T-cell (primary cell): ENCODE measurements around the gene SMLR1. TPM values are rescaled to one million over a fixed set of nuclear protein-coding genes. Genes with fewer than 3 reads are reported as not detected.
A peak's percentile ranks its signal among the peaks of the same experiment; 100 is the strongest.

ENCODE experiments used
- ATAC-seq, 4 experiments: fragments of 200-7000 bp in 3 of 4; fragments of 150-1000 bp in 1 of 4; cut with Tn5 transposase; replicated peaks in 1 of 4; 1 replicate in 3 of 4; 2 replicates in 1 of 4; pipeline ENCODE4 v1.10.0; 2021; ENCODE audit warnings: moderate library complexity in 3 of 4, mild to moderate bottlenecking in 2 of 4, moderate number of reproducible peaks in 1 of 4
- CTCF ChIA-PET, 2 donors: fragments of 300-600 bp; sonication (Branson Sonifier 250); formaldehyde crosslinking; loops; one replicate each; lab custom pipeline; 2022; ENCODE audit warnings: antibody characterized with exemption in 2 of 2; lab: Charles Lee
- POLR2A ChIA-PET, 2 donors: fragments of 300-600 bp; sonication (Branson Sonifier 250); formaldehyde crosslinking; loops; one replicate each; lab custom pipeline; 2022; ENCODE audit warnings: antibody characterized with exemption in 2 of 2; lab: Charles Lee
- DNase-seq, 35 experiments: peaks; one replicate each; pipeline versions ENCODE4 v3.0.0 to v3.0.0-alpha.2; 2013 to 2023
- H3K27ac ChIP-seq: one replicate; pipeline ENCODE4 v1.5.1; 2013; ENCODE audit warnings: low read length
- H3K27me3 ChIP-seq, 2 experiments: replicated peaks in 1 of 2; 1 replicate in 1 of 2; 2 replicates in 1 of 2; pipeline versions ENCODE4 v1.6.1 to v1.7.0; 2013; ENCODE audit warnings: low read length in 1 of 2, mixed read lengths in 1 of 2; ENCODE audit not compliant: control insufficient read depth in 2 of 2, insufficient read depth in 2 of 2; ENCODE audit errors: extremely low read depth in 1 of 2
- H3K36me3 ChIP-seq, 2 donors: 1 replicate in 1 of 2; 2 replicates in 1 of 2; pipeline versions ENCODE4 v1.6.1 to v1.7.0; 2013; ENCODE audit warnings: low read length in 1 of 2; ENCODE audit not compliant: control insufficient read depth in 2 of 2, insufficient read depth in 1 of 2; ENCODE audit errors: extremely low read depth in 1 of 2
- H3K4me1 ChIP-seq, 2 experiments: 1 replicate in 1 of 2; 2 replicates in 1 of 2; pipeline versions ENCODE4 v1.6.1 to v1.7.0; 2013; ENCODE audit warnings: low read length in 2 of 2, mixed read lengths in 1 of 2; ENCODE audit not compliant: insufficient read depth in 2 of 2, control insufficient read depth in 1 of 2; ENCODE audit errors: extremely low read depth in 1 of 2
- H3K4me3 ChIP-seq, 2 donors: 1 replicate in 1 of 2; 2 replicates in 1 of 2; pipeline versions ENCODE4 v1.5.1 to v1.7.0; 2013; ENCODE audit warnings: mild to moderate bottlenecking in 2 of 2, low read length in 1 of 2, moderate library complexity in 1 of 2; ENCODE audit not compliant: control insufficient read depth in 1 of 2; ENCODE audit errors: extremely low read depth in 1 of 2
- H3K9me3 ChIP-seq: 2 replicates; pipeline ENCODE4 v1.7.0; 2013
- H3K27ac Mint-ChIP-seq, 2 donors: one replicate each; pipeline ENCODE4 v1.8.0; 2020 to 2021; ENCODE audit warnings: mild to moderate bottlenecking in 2 of 2, mixed read lengths in 2 of 2
- H3K27me3 Mint-ChIP-seq, 2 donors: one replicate each; pipeline ENCODE4 v1.8.0; 2021 to 2022; ENCODE audit warnings: mixed read lengths in 2 of 2
- H3K36me3 Mint-ChIP-seq: one replicate; pipeline ENCODE4 v1.8.0; 2021; ENCODE audit warnings: mixed read lengths
- H3K4me1 Mint-ChIP-seq, 3 donors: one replicate each; pipeline ENCODE4 v1.8.0; 2020 to 2022; ENCODE audit warnings: mixed read lengths in 3 of 3, mild to moderate bottlenecking in 1 of 3
- H3K4me3 Mint-ChIP-seq, 3 donors: one replicate each; pipeline ENCODE4 v1.8.0; 2020 to 2022; ENCODE audit warnings: mild to moderate bottlenecking in 3 of 3, mixed read lengths in 3 of 3, moderate library complexity in 3 of 3
- H3K9me3 Mint-ChIP-seq, 3 donors: one replicate each; pipeline ENCODE4 v1.8.0; 2020 to 2022; ENCODE audit warnings: mixed read lengths in 3 of 3
- WGBS: methylation state at CpG from one replicate; pipeline ENCODE4 v1.1.5; 2013; ENCODE audit warnings: missing lambda C conversion rate; ENCODE audit not compliant: insufficient coverage; 5-methylcytosine and 5-hydroxymethylcytosine counted together
- total RNA-seq, 35 experiments: library from RNA in 6 of 35; stranded (reverse) in 6 of 35; fragments of 120-200 nt in 1 of 35; gene quantifications; one replicate each; pipeline versions ENCODE4 v1.2.1 to v1.2.4 and lab custom pipeline; 2013 to 2026

The SMLR1 gene
- total RNA-seq, 5 donors from 2014 or later (not counting 1 experiment from before 2014, with no cell fraction given), result not detected

DNA sequence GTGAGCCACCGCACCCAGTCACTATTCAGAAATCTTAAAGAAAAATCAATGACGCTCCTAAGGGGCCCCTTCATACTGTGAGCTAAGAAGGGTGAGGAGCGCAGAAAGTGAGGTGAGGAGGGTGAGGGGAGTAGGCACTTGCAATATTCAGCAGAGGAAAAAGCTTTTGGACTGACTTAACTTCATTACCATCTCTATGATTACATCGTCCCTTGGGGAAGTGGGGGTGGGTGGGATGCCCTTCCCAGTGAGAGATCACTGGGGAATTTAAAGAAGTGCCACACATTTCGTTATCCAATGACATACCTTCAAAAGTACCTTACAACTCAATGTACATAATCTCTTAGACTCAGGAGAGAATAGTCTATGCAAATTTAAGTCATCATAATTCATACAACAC lies 46.5 kb downstream of the SMLR1 start:
- DNase-seq, result no peak
- ATAC-seq, result no peak
- Mint-ChIP-seq H3K4me1 (peaks cover 3 to 6% (median 4%) of the 10 kb centered on the region in 3 donors), H3K9me3 (no peaks in the 10 kb centered on the region), H3K4me3 (no peak overlapping the region), H3K27ac (no peak overlapping the region), H3K27me3 (no peaks in the 10 kb centered on the region), H3K36me3 (peaks cover 10% of the 10 kb centered on the region)
- no peak overlapping the region for H3K27ac ChIP-seq
- H3K9me3 ChIP-seq, result no peaks in the 10 kb centered on the region
- H3K27me3 ChIP-seq, result no peaks in the 10 kb centered on the region
- no peaks in the 10 kb centered on the region for H3K36me3 ChIP-seq
- H3K4me1 ChIP-seq, result no peaks in the 10 kb centered on the region
- POLR2A ChIA-PET, result no interaction called here
- CTCF ChIA-PET, result interaction anchor here (0.7 to 1.3 kb wide), 4 partner anchors 9 to 718 kb away, joined by 3 to 5 read pairs (median 4); no protein-coding TSS in a partner anchor
- no CpG with 5 or more reads among the region's 5 CpGs for WGBS
- H3K4me3 ChIP-seq, result no peak overlapping the region

DNA sequence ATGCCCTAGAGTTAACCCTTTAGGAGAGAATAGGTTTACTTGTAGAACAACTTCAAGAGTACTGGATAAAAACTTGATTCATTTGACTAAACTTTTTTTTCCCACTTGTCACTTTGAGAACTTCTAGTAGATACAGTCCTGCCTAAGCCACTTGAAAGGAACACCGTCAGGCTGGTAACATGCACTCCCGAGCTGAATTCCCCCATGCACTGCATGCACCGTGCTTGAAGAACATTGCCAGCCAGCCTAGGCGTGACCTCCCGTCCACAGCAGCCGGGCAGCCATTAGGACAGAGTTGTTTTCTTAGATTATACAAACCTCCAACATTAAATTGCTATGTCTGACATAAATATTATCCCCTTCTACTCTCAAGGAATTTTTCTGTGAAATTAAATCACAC lies 52.6 kb downstream of the SMLR1 start:
- WGBS, result 38% methylated on average over 2 of the region's 6 CpGs
- no peaks in the 10 kb centered on the region for H3K27me3 Mint-ChIP-seq
- H3K27ac Mint-ChIP-seq, result no peak overlapping the region
- ATAC-seq (no peak), DNase-seq (no peak)
- H3K4me3 Mint-ChIP-seq, result no peak overlapping the region
- H3K4me1 ChIP-seq, result no peaks in the 10 kb centered on the region
- H3K36me3 Mint-ChIP-seq, result peaks cover 4% of the 10 kb centered on the region
- no peaks in the 10 kb centered on the region for H3K27me3 ChIP-seq
- no peaks in the 10 kb centered on the region for H3K36me3 ChIP-seq
- H3K4me3 ChIP-seq, result no peak overlapping the region
- H3K27ac ChIP-seq, result no peak overlapping the region
- no peaks in the 10 kb centered on the region for H3K4me1 Mint-ChIP-seq
- no peaks in the 10 kb centered on the region for H3K9me3 Mint-ChIP-seq
- CTCF ChIA-PET, result interaction anchor here in 1 of 2 donors (0.5 kb wide), 1 partner anchor 11 kb away, joined by 3 read pairs; no protein-coding TSS in a partner anchor
- H3K9me3 ChIP-seq, result no peaks in the 10 kb centered on the region
- POLR2A ChIA-PET, result no interaction called here

DNA sequence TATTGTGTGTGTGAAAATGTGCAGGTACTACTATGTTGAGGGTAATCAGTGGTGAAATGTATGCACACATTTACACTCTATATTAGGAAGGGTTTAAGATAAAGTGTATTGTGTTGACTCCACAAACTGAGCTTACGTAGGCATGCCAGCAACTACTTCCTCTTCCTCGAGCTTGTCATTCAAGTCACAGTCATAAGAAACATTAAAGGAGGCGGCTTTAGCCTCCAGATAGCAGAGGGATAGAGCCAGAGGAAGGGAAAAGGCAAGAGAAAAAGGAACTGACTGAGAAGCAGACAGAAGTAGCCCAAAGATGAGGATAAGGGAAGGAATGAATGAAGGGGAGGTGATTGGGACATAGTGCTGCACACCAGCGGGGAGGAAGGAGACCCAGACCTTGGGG lies 55.2 kb downstream of the SMLR1 start:
- ChIA-PET CTCF (interaction anchor here in 1 of 2 donors (0.6 to 1.2 kb wide), 2 partner anchors 233 to 651 kb away, joined by 3 to 4 read pairs; no protein-coding TSS in a partner anchor), POLR2A (interaction anchor here in 1 of 2 donors (0.6 kb wide), 1 partner anchor 743 kb away, joined by 5 read pairs; no protein-coding TSS in a partner anchor)
- no peaks in the 10 kb centered on the region for H3K27me3 Mint-ChIP-seq
- no peak overlapping the region for H3K27ac Mint-ChIP-seq
- H3K4me3 Mint-ChIP-seq, result no peak overlapping the region
- no peak overlapping the region for H3K27ac ChIP-seq
- H3K4me3 ChIP-seq, result no peak overlapping the region
- WGBS, result 82% methylated on average over 2 of the region's 4 CpGs
- no peaks in the 10 kb centered on the region for H3K9me3 ChIP-seq
- no peaks in the 10 kb centered on the region for H3K4me1 Mint-ChIP-seq
- no peaks in the 10 kb centered on the region for H3K4me1 ChIP-seq
- DNase-seq (no peak), ATAC-seq (no peak)
- no peaks in the 10 kb centered on the region for H3K27me3 ChIP-seq
- no peaks in the 10 kb centered on the region for H3K9me3 Mint-ChIP-seq
- peaks cover 4% of the 10 kb centered on the region for H3K36me3 Mint-ChIP-seq
- no peaks in the 10 kb centered on the region for H3K36me3 ChIP-seq

DNA sequence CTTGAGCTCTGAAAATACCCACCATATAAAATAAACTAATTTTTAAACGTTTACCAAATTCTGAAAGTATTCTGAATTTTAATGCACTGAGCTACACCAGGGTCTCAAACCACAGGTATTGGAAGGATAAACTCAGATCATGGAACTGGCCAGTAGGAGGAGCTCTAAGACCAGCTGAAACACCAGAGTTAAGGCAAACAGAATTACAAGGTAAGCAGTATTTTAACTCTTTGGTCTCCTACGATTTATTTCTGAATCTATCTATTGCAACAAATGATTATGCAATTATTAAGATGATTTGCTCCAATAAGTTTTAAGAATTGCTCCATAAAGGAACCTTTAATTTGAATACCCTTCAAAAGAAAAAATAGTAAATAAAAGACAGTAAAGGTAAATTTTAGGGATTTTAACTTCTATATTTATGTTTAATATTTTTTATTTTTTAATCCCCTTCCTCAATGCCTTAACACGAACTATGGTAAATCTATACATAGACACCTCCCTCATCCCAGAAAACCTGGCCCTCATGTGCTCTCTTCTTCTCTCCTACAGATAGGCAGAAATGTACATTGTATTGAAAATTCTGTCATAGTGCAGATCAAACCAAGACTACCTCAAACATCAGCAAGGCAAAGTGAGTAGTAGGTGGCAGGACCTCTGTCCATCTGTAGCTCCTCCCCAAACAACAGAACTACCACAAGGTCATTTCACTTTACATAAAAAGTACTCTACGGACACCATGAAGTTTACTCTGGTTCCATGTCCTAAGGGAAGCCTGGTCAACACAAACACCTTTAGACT lies 58.4 kb downstream of the SMLR1 start:
- CTCF ChIA-PET, result interaction anchor here (0.5 to 4.1 kb wide), 47 partner anchors 8 to 1413 kb away, joined by 3 to 65 read pairs (median 4); partner anchors contain the start of gene MED23 (in 2 of the 2)
- H3K4me3 Mint-ChIP-seq, result no peak overlapping the region
- H3K36me3 Mint-ChIP-seq, result peaks cover 3% of the 10 kb centered on the region
- H3K27ac Mint-ChIP-seq, result no peak overlapping the region
- ATAC-seq (peak; percentile 75 to 93 (median 84)), DNase-seq (peak; percentile 25 to 89 (median 66))
- POLR2A ChIA-PET, result interaction anchor here in 1 of 2 donors (0.5 to 1.0 kb wide), 3 partner anchors 231 to 1224 kb away, joined by 3 to 4 read pairs (median 3); no protein-coding TSS in a partner anchor
- no CpG with 5 or more reads among the region's 4 CpGs for WGBS
- H3K27ac ChIP-seq, result no peak overlapping the region
- H3K4me1 ChIP-seq, result no peaks in the 10 kb centered on the region
- H3K36me3 ChIP-seq, result no peaks in the 10 kb centered on the region
- no peaks in the 10 kb centered on the region for H3K4me1 Mint-ChIP-seq
- no peaks in the 10 kb centered on the region for H3K27me3 Mint-ChIP-seq
- H3K4me3 ChIP-seq, result no peak overlapping the region
- no peaks in the 10 kb centered on the region for H3K27me3 ChIP-seq
- no peaks in the 10 kb centered on the region for H3K9me3 ChIP-seq
- no peaks in the 10 kb centered on the region for H3K9me3 Mint-ChIP-seq

Other genes with a start within 250 kb of the SMLR1 start
- 10 to 100 TPM; 11.1 to 15.0 (median 13.6) TPM for gene EPB41L2, start 235.8 kb downstream of the SMLR1 start, total RNA-seq